Stimulated activated CD4-positive, alpha-beta T cell treated with anti-CD3 and anti-CD28 coated beads, Interleukin-4, amount 100 ng/mL, for 48 hours (primary cell): ENCODE results near the gene TMEM271.

Experiments
- DNase-seq, 2 donors: peaks; one replicate each; pipeline ENCODE4 v3.0.0-alpha.2; 2020; ENCODE audit warnings: low read depth in 2 of 2

The TMEM271 gene

DNA sequence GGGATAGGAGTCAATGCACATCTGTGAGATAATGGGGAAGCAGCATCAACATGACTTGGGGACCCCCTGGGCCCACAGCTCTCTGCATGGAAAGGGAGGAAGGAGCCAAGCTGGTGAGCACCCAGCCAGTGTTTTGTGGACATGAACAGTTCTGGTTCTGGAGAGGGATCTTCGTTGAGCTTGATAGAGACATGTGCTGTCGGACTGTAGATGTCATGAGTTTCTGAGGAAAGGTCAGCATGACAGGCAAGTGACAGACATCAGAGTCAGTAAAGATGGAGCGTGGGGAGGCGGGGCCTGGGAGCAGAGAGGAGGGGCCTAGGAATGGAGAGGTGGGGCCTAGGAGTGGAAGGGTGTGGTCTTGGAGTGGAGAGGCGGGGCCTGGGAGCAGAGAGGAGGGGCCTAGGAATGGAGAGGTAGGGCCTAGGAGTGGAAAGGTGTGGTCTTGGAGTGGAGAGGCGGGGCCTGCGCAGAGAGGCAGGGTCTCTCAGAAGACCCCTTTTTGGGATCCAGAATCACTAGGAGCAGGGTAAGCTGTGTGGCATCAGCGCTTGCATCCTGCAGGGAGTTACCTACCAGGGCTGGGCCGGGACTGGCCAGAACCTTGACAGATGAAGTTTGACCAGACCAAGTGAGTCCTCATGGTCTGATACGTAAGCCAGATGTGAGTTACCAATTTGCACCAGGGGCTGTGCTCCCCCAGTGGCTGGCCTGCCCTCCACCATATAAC is 43.3 kb downstream of the TMEM271 start:
- DNase-seq = peak in 1 of 2 donors; percentile 6

DNA sequence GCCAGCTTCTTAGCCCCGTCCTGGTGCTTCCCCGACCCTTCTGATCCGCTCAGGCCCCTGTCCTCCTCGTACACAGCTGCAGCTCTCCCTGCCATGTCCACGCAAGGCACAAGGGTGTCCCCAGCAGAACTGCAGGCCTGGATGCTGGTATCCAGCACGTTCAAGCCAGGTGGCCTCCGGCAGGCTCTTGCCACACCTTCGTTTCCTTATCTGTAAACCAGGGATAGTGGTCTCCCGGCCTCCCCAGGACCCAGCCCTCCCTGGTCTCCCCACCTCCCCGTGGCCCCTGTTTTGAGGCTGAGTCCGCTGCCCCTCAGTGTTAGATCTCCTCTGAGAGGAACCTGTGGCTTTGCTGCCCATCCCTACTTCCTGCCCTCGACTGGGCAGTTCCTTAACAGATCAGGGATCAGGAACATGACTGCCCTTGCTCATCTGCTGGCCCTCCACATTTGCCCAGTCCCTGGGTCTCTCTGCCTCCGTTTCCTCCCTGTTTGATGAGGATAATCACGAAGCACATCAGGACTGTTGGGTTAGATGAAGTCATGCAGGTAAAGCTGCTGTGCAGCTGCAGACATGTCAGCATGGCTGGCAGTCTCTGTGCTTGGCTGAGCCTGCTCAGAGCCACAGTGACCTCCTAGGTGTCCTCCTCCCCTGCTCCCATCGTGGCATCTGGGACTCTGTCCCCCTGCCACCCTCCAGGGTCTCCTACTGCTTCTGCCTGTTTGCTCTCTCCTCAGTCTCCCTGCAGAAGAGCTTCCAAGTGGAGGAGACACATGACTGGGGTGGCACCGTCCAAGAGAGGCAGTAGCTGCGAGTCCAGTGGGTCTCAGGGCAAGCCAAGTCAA is 44.2 kb downstream of the TMEM271 start:
- no peak for DNase-seq

DNA sequence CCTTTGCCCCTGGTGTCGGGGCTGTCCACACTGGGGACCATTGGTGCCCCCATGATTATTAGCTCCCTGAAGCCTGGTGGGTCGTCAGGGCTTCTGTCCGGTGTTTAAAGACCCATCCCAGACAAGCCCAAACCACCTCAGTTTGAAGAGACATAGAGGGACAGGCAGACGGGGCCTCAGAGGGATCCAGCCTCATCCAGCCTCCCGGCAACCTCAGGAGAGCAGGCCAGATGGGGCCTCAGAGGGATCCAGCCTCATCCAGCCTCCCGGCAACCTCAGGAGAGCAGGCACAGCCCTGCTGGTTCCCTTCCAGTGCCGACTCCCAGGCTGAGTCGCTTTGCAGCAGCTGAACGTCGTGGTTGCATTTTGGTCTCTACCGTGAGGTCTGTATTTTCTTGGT is 45.0 kb downstream of the TMEM271 start:
- DNase-seq = no peak

DNA sequence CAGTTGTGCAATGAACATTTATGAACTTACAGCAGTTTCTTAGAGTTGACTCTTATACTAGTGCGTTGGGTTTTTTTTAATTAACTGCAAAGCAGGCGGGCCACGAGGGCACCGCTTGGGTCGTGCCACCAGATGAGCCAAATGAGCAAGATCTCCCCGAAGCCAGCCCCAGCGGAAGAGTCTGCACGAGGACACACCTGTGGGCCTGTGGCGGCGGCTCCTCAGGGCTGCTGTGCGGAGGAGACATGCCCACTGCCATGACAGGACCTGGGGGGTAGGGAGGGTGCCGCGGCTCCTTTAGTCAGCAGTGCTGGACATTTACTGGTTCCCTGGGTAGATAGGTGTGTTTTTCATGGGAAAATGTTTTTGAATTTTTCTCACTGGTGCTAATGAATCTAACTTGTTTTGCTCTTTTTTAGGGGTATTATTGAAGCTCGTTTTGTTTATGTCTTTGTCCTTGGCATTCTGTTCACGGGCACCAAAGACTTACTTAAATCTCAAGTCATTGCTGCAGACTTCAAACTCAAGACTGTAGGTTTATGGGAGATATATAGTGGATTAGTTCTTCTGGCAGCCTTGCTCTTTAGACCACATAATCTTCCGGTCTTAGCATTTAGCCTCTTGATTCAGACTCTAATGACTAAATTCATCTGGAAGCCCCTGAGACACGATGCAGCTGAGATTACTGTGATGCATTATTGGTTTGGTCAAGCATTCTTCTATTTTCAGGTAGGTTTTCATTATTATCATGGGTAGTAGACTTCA is 45.9 kb downstream of the TMEM271 start:
- DNase-seq = no peak

DNA sequence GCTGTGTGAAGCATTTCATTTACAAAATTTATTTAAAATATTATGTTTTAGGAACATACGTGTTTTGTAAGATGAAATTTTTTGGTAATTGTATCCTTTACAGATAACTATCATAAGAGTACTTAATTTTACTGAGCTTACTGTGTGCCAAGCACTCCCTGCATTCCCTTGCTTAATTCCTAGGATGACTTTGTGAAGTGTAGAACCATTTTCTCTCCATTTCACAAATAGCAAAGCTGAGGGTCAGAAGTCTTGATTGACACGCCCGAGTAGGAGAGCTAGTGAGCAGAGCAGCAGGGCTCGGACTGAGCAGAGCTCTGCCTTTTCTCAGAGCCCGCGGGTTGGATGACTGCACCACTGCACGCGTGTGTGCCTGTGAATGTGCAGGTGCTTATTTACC is 46.5 kb downstream of the TMEM271 start:
- no peak for DNase-seq

DNA sequence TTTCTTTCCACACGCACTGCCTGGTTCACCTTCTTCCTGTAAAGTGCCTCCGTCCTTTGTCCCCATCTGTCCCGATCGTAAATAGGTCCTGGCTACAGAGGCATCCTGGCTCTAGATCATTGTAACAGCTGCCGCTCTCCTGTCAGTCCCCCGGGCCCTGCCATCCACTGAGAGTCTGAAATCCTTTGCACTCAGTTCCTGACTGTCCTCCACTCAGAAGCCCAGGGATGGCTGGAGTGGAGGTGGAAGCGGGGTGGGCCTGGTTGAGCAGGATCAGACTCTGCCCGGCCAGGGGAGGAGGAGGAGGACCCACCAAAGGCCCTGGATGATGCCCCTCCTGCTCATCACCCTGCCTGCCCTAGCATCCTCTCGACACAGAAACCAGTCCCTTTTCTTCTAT is 47.3 kb downstream of the TMEM271 start:
- DNase-seq = no peak

DNA sequence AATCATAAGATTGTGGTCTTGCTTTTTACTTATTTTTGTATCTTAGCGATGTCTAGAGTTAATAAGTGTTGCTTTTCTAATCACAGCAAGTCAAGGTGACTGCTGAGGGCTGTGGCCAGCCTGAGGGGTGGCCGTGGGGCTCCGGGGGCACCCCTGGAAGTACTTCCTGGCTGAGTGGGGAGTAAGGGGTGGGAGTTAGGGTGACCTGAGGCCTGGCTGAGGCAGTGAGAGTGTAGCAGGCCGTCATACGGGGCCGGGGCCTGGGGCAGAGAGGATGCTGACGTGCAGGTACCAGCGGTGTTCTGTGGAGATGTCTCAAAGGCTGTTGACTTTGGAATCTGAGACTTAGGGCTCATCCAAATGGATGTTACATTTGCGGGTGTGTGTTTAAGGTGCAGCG is 47.8 kb downstream of the TMEM271 start:
- DNase-seq = no peak

DNA sequence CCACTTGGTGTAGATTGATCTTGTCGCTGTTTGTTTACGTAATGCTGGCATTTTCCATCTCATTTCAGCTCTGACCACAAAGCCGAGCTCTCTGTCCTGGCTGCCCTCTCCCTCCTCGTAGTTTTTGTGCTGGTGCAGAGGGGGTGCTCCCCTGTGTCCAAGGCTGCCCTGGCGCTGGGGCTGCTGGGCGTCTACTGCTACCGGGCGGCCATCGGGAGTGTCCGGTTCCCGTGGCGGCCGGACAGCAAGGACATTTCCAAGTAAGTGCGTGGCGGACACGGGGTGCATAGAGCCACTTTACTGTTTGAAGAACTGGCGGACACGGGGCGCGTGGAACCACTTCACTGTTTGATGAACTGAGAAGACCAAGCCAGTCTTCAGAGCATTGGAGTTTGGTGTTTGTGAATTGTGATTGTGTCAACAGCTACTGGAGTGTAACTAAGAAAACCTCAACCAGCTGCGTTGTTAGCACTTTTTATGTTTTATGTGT is 49.1 kb downstream of the TMEM271 start:
- no peak for DNase-seq

DNA sequence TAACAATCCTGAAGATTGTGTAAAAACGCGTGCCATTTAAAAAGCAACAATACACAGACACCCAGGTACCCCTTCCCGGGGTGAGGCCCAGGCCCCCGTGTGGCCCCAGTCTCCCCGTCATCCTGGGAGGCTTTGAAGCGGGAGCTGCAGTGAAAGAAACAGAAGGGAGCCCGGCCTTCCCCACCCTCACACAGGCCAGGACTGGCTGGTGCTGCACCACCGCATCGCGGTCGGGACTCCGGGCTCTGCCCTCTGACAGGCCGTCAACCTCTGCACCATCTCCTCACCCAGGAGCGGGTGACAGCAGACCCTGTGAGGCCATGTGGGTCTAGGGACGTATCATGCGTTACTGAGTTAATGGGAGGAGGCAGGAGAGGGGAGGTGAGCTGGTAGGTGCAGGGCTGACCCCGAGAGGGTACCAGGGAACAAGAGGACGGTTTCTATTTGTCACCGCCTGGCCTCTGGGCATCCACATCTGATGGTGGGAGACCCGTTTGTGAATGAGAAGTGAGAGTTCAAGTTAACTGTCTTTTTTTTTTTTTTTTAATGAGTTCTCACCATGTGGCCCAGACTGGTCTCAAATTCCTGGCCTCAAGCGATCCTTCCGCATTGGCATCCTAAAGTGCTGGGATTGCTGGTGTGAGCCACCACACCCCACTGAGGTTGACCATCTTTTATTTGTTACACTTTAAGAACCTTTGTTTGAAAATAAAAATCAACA is 49.7 kb downstream of the TMEM271 start:
- no peak for DNase-seq

DNA sequence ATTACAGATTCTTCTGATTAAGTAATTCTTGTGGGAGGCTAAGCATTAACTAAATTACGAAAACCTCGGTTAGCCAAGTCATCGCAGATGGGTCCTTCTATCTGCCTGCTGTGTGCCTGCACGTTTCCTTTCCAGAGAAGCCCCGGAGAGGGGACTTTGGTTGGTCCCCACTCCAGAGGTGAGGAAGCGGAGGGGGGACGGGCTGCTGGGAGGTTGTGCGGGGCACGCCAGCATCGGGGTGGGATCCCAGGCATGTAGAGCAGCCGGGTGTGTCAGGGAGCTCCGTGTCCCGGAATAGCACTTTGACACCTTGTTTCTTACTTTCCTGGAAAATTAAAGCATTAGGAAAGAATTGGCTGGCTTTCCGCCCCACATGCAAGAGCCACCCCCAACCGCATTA is 50.4 kb downstream of the TMEM271 start:
- no peak for DNase-seq

DNA sequence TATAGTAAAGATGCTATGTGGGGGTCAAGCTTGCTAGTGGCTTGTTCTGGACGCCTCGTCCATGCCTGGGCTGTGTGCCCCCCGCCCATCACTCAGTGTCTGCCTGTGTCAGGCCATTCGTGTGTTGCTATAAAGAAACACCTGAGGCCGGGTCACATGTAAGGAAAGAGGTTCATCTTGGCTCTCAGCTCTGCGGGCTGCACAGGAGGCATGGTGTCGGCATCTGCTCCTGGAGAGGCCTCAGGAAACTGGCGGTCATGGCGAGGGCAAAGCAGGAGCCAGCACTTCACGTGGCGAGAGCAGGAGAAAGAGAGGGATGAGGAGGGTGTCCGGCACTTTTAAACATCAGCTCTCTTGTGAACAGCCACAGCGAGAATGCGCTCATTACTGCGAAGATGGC is 51.9 kb downstream of the TMEM271 start:
- DNase-seq = no peak
